Testis (tissue), 2 donors: ENCODE data around the gene MYO7B.

Experiments
- CTCF ChIP-seq, 3 experiments: fragments of 450-650 bp in 2 of 3; fragments of 200-600 bp in 1 of 3; sonication (generic) in 1 of 3; IDR thresholded peaks; one replicate each; pipeline ENCODE4 v1.5.1; 2016 to 2019; ENCODE audit warnings: antibody characterized with exemption in 3 of 3, mild to moderate bottlenecking in 2 of 3, moderate library complexity in 1 of 3
- POLR2A ChIP-seq: fragments of 450-650 bp; IDR thresholded peaks from one replicate; pipeline ENCODE4 v1.6.1; 2017; ENCODE audit warnings: antibody characterized with exemption, mild to moderate bottlenecking, moderate library complexity

- TF ChIP-seq CTCF (IDR thresholded peaks at IDR 0.05) (no peak), POLR2A (no peak)
Measured at GRCh38 chr2:127627740-127628571, 92.5 kb downstream of the MYO7B start.
